HG02588 (cell line): ENCODE data around the gene DIPK1A.

Experiments used
- ATAC-seq: cut with Tn5 transposase; IDR thresholded peaks from one replicate; pipeline ENCODE4 v1.9.1; 2021; ENCODE audit warnings: mild to moderate bottlenecking, moderate library complexity; ENCODE audit not compliant: unreplicated experiment

The DIPK1A gene

GRCh38 chr1:92881391-92881790 is 79.9 kb downstream of the DIPK1A start:
- no peak for ATAC-seq

- no peak for ATAC-seq
Measured at GRCh38 chr1:92879316-92879968, 81.8 kb downstream of the DIPK1A start.

DNA sequence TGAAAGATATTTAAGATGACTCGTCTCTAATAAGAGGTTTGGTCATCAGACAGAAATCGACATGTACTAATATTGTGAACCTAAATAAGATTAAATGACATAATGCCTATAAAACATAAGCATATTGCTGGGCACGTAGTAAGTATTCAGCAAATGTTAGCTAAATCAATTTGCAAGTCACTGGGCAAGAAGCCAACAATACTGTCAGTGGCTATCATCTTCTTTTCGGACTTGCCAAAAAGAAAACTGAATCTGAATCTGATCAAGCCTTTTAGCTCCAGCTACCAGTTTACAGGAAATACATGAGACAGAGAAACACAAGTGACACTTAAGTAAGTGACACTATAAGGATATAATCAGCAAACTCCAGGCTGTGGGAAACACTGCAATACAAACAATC is 83.5 kb downstream of the DIPK1A start:
- no peak for ATAC-seq

DNA sequence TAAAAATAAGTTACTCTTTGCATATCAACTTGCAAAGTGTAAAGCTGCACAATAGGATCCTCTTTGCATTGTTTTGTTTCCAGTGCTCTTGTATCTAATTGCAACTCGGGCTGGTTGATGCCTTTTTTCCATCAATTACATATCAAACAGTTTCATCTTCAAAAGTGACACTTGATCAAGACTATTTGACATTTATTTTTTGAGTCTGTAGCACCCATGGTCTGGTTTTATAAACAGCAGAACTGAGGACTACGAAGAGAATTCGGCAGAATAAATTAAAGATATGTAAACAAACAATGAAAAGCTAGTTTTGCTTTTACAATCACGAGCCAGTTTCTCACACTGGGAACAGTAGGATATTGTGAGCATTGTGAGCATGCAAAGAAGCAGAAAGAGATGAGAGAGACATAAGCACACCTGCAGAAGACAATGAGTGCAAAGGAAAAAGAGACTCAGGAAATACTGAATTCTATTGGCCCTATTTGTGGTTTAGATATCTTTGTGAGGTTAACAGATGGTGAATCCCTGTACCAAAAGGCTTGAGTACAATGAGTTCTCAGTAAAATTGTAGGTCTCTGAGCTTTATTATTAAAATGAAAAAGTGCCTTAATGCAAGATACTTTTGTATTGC is 84.1 kb downstream of the DIPK1A start:
- ATAC-seq, result no peak

GRCh38 chr1:92876351-92876750 is 84.9 kb downstream of the DIPK1A start:
- no peak for ATAC-seq

GRCh38 chr1:92874987-92875386 is 86.3 kb downstream of the DIPK1A start:
- ATAC-seq, result no peak

DNA sequence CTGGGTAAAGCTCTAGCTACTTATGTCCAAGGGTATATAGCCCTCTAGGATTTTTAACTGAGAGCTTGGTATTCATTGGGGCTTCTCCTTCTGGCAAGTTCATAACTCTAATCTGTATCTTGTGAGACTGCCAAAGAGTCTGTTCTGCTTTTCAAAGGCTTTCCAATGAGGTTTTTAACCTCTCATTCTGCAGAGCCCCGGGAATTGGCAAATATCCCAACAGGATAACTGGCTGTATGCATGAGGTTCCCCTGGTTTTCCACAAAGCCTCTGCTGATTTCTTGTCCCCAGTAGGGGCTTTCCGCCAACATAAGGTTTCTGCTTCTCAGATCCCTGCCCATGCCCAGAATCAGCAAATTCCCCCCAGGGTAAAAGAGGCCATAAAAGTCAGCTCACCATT is 88.5 kb downstream of the DIPK1A start:
- no peak for ATAC-seq

DNA sequence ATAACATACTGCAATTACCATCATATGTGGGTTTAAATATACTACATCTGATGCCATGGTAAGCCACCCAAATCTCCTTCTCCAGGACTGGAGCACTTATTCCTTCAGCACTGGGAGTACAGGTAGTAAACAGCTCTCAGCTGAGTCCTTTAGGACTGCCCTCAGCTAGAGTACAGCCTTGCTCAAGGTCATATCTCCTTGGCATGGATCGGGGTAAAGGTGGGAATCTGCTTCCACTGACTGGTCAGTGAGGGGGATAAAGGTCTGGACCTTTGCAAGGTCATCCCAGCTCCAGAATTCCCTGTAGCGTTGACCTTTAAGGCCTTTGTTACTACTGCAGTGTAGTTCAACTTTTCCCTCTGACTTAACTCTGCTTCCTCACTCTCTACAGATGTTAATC is 90.7 kb downstream of the DIPK1A start:
- no peak for ATAC-seq

GRCh38 chr1:92864131-92864530 is 97.1 kb downstream of the DIPK1A start:
- no peak for ATAC-seq

DNA sequence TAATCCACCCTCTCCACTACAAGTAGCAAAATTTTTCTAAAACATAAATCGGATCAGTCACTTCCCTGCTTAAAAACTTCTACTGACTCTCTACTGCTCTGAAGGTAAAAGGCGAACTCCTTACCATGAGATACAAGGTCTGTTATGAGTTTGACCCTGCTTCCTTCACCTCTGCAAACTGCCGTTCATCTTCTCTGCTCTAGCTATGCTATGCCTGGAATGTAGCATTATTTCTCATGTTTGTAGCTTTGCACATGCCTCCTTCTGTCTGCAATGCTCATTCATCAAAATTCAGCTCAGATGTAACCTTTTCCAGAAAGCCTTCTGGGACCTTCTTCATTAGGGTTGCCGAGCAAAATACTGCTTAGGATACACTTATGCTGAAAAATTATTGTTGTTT is 98.7 kb downstream of the DIPK1A start:
- no peak for ATAC-seq

DNA sequence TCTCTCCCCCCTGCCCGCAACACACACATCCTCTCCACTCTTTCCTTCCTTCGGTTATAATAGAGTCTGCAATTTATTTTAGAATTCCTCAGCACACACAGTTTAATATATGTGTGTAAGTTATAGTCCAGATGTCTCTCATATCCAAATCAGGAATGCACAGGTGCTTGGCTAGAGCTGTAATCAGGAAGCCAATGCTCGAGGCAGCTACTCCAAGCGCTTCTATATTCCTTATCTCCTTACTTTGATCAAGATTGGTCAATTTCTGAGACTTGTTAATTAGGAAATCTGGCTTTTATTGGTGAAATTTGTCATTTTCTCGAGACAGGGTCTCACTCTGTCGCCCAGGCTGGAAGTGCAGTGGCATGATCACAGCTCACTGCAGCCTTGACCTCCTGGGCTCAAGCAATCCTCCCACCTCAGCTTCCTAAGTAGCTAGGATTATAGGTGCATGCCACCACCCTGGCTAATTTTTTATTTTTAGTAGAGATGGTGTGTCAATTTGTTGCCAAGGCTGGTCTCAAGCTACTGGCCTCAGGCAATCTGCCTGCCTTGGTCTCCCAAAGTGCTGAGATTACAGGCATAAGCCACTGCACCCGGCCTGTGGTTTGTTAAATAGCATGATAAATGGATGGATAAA is 101.7 kb downstream of the DIPK1A start:
- ATAC-seq, result no peak

DNA sequence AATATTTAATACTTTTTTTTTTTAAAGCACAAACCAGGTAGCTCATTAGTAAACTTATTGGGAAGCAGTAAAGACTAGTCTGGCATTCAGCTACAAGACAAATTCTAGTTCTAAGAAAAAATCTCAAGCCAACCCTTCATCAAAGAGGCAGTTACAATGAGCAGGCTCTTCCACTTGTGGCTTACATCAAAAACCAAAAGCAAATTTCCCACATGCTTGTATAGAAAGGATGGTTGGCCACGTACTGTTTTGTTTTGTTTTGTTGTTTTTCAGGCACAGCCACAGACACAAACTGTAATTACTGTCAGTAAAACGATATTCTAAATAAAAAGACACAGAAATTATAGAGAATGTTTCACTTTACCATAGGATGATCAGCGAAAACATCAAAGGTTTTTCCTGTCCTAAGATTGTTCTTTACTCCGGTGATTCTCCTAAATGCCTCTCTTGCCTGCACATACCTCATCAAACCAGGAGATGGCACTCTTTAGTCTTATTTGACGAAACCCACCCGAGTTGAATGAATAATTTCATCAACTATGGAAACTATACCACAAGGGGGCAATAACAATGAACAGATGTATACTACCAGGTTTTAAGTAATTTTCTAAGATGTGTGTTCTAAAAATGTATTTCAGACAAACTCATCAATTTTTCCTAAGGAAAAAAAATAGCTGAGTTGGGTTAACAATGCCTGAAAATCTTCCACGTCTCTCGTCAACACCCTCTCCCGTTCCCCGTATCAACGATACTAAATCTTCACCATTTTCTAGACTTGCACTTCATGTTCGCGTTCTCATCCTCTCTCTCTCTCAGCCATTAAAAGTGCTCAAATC is 102.5 kb downstream of the DIPK1A start:
- peak; percentile 61 for ATAC-seq

DNA sequence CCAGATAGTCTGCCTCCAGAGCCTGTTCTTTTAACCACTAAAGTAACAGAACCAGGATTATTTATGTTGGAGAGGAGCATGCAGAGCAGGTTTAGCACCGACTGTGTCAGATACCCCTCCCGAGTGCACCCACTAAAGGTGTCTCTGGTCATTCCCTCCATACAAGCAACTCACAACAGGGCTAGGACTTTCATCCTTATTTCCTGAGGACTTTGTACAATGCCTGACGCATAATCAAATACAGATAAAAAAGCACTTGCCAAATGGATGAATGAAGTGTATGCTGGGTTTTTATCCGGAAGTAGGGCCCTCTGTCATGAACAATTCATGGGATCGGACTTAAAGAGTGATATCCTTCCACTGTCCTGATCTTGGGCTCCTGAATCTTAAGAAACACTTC is 103.4 kb downstream of the DIPK1A start:
- no peak for ATAC-seq

- ATAC-seq, result no peak
Measured at GRCh38 chr1:92855236-92855635, 106.0 kb downstream of the DIPK1A start.

DNA sequence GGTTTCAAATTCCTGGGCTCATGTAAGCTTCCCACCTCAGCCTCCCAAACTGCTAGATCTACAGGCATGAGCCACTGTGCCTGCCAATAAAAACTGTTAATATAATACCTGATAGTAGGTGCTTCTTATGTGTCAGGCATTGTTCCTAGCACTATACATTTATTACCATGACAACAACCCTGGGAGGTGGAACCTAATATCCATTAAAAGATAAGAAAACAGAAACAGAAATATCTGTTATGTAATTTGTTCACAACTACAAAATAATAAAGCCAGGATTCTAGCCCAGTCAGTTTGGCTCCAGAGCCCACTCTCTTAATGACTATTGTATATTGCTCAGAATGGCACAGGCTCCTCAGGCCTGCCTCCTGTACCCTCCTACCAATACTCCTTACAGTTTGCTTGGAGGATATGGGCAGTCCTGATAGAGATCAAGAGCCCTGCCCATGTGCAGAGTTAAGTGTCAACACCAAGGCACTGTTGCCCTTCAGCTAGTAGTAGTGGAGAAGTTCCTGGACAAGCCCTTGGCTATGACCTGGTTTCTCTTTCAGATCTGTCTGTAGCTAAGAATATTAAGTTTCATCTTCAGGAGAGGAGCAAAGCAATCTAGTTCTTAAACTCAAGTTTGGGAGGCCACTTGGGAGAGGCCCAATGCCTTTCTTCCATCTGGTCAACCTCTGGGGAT is 107.0 kb downstream of the DIPK1A start:
- no peak for ATAC-seq

DNA sequence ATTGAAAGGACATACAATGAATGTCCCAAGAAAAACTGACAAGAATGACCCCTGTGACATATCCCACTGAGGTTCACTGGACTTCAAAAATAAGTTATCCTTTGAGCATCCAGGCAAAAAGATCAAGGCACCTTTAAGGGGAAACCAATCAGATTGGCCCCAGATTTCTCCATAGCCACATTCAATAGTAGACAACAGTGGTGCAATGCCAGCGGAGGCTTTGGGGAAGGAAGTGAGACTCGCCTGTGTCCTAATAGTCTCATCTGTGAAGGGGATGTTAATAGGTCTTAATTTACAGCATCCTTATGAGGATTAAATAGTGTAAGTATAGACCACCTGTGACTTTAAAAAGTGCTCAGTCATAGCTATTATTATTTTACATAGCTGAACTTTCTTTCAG is 108.0 kb downstream of the DIPK1A start:
- no peak for ATAC-seq

- no peak for ATAC-seq
Measured at GRCh38 chr1:92851729-92852128, 109.5 kb downstream of the DIPK1A start.

DNA sequence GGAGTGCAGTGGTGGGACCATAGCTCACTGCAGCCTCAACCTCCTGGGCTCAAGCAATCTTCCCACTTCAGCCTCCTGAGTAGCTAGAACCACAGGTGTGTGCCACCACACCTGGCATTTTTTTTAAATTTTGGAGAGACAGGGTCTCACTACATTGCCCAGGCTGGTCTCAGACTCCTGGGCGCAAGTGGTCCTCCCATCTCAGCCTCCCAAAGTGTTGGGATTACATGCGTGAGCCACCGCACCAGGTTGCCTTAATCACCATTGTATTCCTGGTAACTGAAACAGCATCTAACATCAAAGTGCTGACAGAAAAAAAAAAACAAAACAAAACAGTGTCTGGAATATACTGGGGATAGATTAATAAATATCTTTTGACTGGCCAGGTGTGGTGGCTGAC is 111.2 kb downstream of the DIPK1A start:
- ATAC-seq, result no peak

DNA sequence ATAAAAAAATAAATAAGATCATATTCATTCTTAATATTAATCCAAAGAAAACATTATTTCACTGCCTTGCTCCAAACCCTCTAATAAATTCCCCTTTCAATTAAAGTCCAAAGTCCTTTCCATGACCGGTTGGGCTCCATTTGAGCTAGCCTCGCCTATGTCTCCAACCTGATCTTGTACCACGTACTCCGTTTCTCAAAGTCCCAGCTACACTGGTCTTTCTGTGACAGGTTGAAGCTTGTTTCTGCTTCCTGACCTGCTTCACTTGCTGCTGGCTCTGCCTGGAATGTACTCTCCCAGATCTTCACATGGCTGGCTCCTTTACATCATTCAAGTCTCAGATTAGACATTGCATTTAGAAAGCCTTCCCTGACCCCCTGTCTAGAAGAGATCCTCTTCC is 113.1 kb downstream of the DIPK1A start:
- ATAC-seq, result no peak

GRCh38 chr1:92845908-92846307 is 115.4 kb downstream of the DIPK1A start:
- no peak for ATAC-seq

- no peak for ATAC-seq
Measured at GRCh38 chr1:92844439-92844838, 116.8 kb downstream of the DIPK1A start.
